ENCODE measurements around the gene CNTNAP3B. TPM values are rescaled to one million over a fixed set of nuclear protein-coding genes. Genes with fewer than 3 reads are reported as not detected.
"Not testable (repeated sequence)": the region's sequence is repeated elsewhere in the genome, so short reads cannot be mapped to it uniquely, and the experiment has no call there.

The CNTNAP3B gene
- total RNA-seq, 1 donor from 2014 or later = 8.0 TPM

DNA sequence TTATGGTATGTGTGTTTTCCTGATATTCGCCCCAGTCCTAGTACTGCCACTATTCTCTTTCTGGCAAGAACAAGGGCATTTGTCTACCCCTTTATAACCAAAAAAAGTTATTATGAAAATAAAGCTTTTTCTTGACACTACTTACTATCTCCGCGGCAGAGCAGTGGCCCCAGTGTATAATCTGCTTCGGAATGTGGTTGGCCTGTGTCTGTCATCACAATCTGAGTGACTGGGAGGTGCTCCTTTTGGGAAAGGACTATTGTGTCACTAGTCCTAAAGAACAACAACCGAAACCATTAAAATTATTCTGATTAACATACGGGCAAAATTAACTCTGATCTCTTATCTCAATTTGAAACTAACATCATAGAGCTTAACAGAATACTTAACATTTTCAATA lies 200.1 kb downstream of the CNTNAP3B start:
- DNase-seq; H3K4me1 ChIP-seq; H3K4me3 ChIP-seq; H3K27me3 ChIP-seq (ENCODE audit: low read depth); H3K27ac ChIP-seq (replicated peaks); H3K9me3 ChIP-seq (replicated peaks); intact Hi-C loops (cut with micrococcal nuclease); H3K36me3 ChIP-seq: not testable (repeated sequence)

- H3K27me3 ChIP-seq (ENCODE audit: low read depth); H3K4me1 ChIP-seq; H3K27ac ChIP-seq (replicated peaks); DNase-seq; H3K9me3 ChIP-seq (replicated peaks); H3K4me3 ChIP-seq; intact Hi-C loops (cut with micrococcal nuclease); H3K36me3 ChIP-seq: not testable (repeated sequence)
Measured at GRCh38 chr9:41917374-41917773, 211.9 kb downstream of the CNTNAP3B start.

DNA sequence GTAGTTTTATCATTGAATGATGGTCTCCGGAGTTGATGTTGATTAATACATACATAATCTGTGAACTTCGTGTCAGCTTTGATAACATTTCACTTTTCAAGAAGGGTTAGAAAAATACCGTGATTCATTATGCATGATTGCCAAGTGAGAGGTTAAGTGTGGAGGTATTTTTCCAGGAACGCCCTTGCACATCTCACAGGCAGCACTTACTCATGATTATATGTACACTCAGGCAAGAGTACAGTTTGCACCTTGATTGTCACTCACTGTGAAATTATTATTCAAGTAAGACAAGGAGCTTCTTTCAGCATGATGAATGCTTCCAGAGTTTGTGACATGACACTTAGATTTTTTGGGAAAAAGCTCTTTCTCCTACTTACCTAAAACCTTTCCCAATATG lies 223.7 kb downstream of the CNTNAP3B start:
- intact Hi-C loops (cut with micrococcal nuclease); H3K36me3 ChIP-seq; H3K27ac ChIP-seq (replicated peaks); H3K4me1 ChIP-seq; DNase-seq; H3K9me3 ChIP-seq (replicated peaks); H3K27me3 ChIP-seq (ENCODE audit: low read depth); H3K4me3 ChIP-seq: not testable (repeated sequence)

- H3K4me3 ChIP-seq; H3K4me1 ChIP-seq; H3K27me3 ChIP-seq (ENCODE audit: low read depth); H3K36me3 ChIP-seq; DNase-seq; H3K27ac ChIP-seq (replicated peaks); intact Hi-C loops (cut with micrococcal nuclease); H3K9me3 ChIP-seq (replicated peaks): not testable (repeated sequence)
Measured at GRCh38 chr9:41902762-41903161, 226.5 kb downstream of the CNTNAP3B start.

GRCh38 chr9:41898720-41899343 lies 230.4 kb downstream of the CNTNAP3B start:
- H3K4me3 ChIP-seq; H3K27ac ChIP-seq (replicated peaks); H3K4me1 ChIP-seq; H3K9me3 ChIP-seq (replicated peaks); DNase-seq; H3K27me3 ChIP-seq (ENCODE audit: low read depth); intact Hi-C loops (cut with micrococcal nuclease); H3K36me3 ChIP-seq: not testable (repeated sequence)

DNA sequence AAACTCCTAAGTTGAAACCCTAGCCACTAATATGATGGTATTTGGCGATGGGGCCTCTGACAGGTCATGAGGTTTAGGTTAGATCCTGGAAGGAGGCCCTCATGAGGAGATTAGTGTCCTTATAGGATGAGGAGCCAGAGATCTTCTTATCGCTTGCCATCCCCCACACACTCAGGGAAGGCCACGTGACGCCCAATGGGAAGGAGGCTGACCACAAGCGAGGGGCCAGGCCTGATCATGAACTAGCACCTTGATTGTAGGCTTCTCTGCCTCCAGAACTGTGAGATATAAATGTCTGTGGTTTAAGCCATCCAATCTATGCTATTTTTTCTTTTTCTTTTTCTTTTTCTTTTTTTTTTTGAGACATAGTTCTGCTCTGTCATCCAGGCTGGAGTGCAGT lies 254.7 kb downstream of the CNTNAP3B start:
- H3K27me3 ChIP-seq (ENCODE audit: low read depth); H3K36me3 ChIP-seq; H3K9me3 ChIP-seq (replicated peaks); DNase-seq; intact Hi-C loops (cut with micrococcal nuclease); H3K27ac ChIP-seq (replicated peaks); H3K4me3 ChIP-seq; H3K4me1 ChIP-seq: not testable (repeated sequence)

- H3K9me3 ChIP-seq (replicated peaks); H3K36me3 ChIP-seq; H3K27ac ChIP-seq (replicated peaks); DNase-seq; intact Hi-C loops (cut with micrococcal nuclease); H3K27me3 ChIP-seq (ENCODE audit: low read depth); H3K4me1 ChIP-seq; H3K4me3 ChIP-seq: not testable (repeated sequence)
Measured at GRCh38 chr9:41855422-41855821, 273.8 kb downstream of the CNTNAP3B start.

DNA sequence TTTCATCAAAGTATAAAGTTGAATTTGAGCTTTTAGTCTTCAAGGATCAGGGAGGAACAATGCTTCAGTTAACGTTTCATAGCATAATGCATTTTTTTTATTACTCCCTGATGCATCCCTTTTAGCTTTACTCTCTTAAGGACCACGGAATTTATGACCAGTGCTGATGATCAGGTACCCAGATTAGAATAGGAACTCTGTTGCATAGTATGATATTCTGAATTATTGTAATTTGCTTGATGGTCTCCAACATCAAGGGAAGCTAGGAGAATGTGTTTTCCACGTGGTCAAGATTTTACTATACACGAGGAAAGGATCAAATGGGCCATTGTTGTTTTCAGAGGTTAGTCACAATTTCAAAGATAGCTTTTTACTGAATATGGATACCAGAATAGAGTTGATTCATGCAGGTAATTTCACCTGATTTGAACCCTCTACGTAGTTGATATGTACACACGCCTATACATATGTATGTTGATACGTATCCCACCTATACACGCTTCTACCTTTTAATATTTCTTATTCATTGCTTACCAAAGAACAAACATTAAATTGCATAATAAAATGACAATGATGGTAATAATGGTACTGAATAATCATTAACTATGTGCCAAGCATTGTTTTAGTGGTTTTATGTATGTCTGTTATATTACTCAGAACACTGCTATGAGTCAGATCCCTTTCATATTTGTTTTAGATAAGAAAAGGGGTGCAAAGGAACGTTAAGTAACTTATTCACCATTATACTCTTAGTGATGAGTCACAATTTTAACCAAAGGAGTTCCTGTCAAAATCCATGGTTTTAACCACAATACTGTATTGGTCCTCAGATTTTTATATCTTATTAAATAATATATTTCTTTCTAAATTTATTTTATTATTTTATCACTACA lies 277.1 kb downstream of the CNTNAP3B start:
- intact Hi-C loops (cut with micrococcal nuclease); H3K27me3 ChIP-seq (ENCODE audit: low read depth): not testable (repeated sequence)

DNA sequence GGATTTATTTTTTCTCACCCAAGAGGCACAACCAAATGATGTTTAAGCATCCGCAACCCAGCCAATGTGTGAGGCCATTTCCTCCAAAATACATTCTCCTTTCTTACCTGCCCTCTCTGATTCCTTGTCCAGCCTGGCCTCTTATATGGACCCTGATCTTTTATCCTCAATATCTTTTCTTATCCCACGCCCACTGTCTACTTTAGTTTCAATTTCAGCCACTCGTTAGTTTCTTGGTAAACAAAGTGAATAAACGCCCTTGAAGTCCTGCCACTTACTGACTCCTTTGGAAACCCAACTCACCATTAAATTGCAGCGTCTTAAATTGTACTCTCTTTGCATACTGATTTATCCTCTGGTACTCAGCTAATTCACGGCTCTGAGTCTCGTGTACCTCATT lies 281.4 kb downstream of the CNTNAP3B start:
- DNase-seq; intact Hi-C loops (cut with micrococcal nuclease); H3K4me3 ChIP-seq; H3K27ac ChIP-seq (replicated peaks); H3K27me3 ChIP-seq (ENCODE audit: low read depth); H3K9me3 ChIP-seq (replicated peaks); H3K36me3 ChIP-seq; H3K4me1 ChIP-seq: not testable (repeated sequence)

More for the DNA sequence above, 277.1 kb downstream of the CNTNAP3B start:
- H3K36me3 ChIP-seq; DNase-seq; H3K9me3 ChIP-seq (replicated peaks); H3K4me1 ChIP-seq; H3K27ac ChIP-seq (replicated peaks); H3K4me3 ChIP-seq: not testable (repeated sequence)

Other genes starting within 250 kb of the CNTNAP3B start
- gene SPATA31A6, start 54.2 kb upstream of the CNTNAP3B start, total RNA-seq = not detected